Right atrium auricular region (tissue), 2 donors: ENCODE measurements around the gene RFTN1. TPM values are rescaled to one million over a fixed set of nuclear protein-coding genes. Genes with fewer than 3 reads are reported as not detected.
A peak's percentile ranks its signal among the peaks of the same experiment; 100 is the strongest.

ENCODE experiments used
- DNase-seq: peaks from one replicate; pipeline ENCODE4 v3.0.0-alpha.2; 2019; ENCODE audit warnings: low spot score
- H3K27ac ChIP-seq, 2 donors: fragments of 200-600 bp; sonication (generic); 1 replicate in 1 of 2; 2 replicates in 1 of 2; pipeline ENCODE4 v1.5.1; 2016 to 2019
- H3K27me3 ChIP-seq, 2 donors: fragments of 200-600 bp; sonication (generic); one replicate each; pipeline versions ENCODE4 v1.5.1 to v1.6.0; 2017 to 2019
- H3K36me3 ChIP-seq: fragments of 200-600 bp; sonication (generic); one replicate; pipeline ENCODE4 v1.5.1; 2016
- H3K4me1 ChIP-seq, 2 donors: fragments of 200-600 bp; sonication (generic); one replicate each; pipeline versions ENCODE4 v1.5.1 to v1.6.0; 2017 to 2019
- H3K4me3 ChIP-seq, 2 donors: fragments of 200-600 bp; sonication (generic); 1 replicate in 1 of 2; 2 replicates in 1 of 2; pipeline ENCODE4 v1.5.1; 2017 to 2019; ENCODE audit warnings: mild to moderate bottlenecking in 1 of 2, moderate library complexity in 1 of 2
- H3K9me3 ChIP-seq, 2 donors: fragments of 200-600 bp; sonication (generic); one replicate each; pipeline ENCODE4 v1.5.1; 2019
- CTCF ChIP-seq, 2 donors: fragments of 200-600 bp; sonication (generic); IDR thresholded peaks; one replicate each; pipeline ENCODE4 v1.5.1; 2019; ENCODE audit warnings: antibody characterized with exemption in 2 of 2
- total RNA-seq, 2 donors: library from RNA; depleted of rRNA; stranded (reverse); fragments of >200 nt; gene quantifications; one replicate each; pipeline ENCODE4 v1.1.0, GENCODE V29; 2016

The RFTN1 gene
- total RNA-seq, 2 donors from 2014 or later = 15.9 to 33.6 TPM

GRCh38 chr3:16468336-16469098 is 45.0 kb downstream of the RFTN1 start:
- H3K27me3 ChIP-seq = no peaks in the 10 kb centered on the region
- peaks cover 0 to 29% of the 10 kb centered on the region in 2 donors for H3K4me1 ChIP-seq
- no peaks in the 10 kb centered on the region for H3K36me3 ChIP-seq
- H3K27ac ChIP-seq = peak overlapping the region; percentile 20 to 50
- no peak overlapping the region for H3K4me3 ChIP-seq
- DNase-seq = no peak
- peaks cover 0 to 4% of the 10 kb centered on the region in 2 donors for H3K9me3 ChIP-seq
- TF ChIP-seq CTCF (IDR thresholded peaks at IDR 0.05) = no peak

- Histone ChIP-seq H3K4me1 (peaks cover 0 to 29% of the 10 kb centered on the region in 2 donors), H3K36me3 (no peaks in the 10 kb centered on the region), H3K27me3 (no peaks in the 10 kb centered on the region), H3K9me3 (peaks cover 0 to 4% of the 10 kb centered on the region in 2 donors), H3K4me3 (no peak overlapping the region), H3K27ac (peak overlapping the region; percentile 20 to 50)
- no peak for TF ChIP-seq CTCF (IDR thresholded peaks at IDR 0.05)
- no peak for DNase-seq
These were observed 45.5 kb downstream of the RFTN1 start for GRCh38 chr3:16468002-16468335.

- Histone ChIP-seq H3K4me1 (peaks cover 0 to 29% of the 10 kb centered on the region in 2 donors), H3K4me3 (no peak overlapping the region), H3K9me3 (peaks cover 0 to 4% of the 10 kb centered on the region in 2 donors), H3K27me3 (no peaks in the 10 kb centered on the region), H3K27ac (no peak overlapping the region), H3K36me3 (no peaks in the 10 kb centered on the region)
- no peak for TF ChIP-seq CTCF (IDR thresholded peaks at IDR 0.05)
- no peak for DNase-seq
These were observed 46.1 kb downstream of the RFTN1 start for GRCh38 chr3:16467393-16467792.

GRCh38 chr3:16466822-16467221 is 46.7 kb downstream of the RFTN1 start:
- no peak for DNase-seq
- H3K4me1 ChIP-seq = peaks cover 0 to 24% of the 10 kb centered on the region in 2 donors
- H3K27me3 ChIP-seq = no peaks in the 10 kb centered on the region
- TF ChIP-seq CTCF (IDR thresholded peaks at IDR 0.05) = no peak
- H3K27ac ChIP-seq = no peak overlapping the region
- H3K36me3 ChIP-seq = no peaks in the 10 kb centered on the region
- no peak overlapping the region for H3K4me3 ChIP-seq
- peaks cover 0 to 4% of the 10 kb centered on the region in 2 donors for H3K9me3 ChIP-seq

GRCh38 chr3:16464511-16465148 is 48.9 kb downstream of the RFTN1 start:
- Histone ChIP-seq H3K36me3 (no peaks in the 10 kb centered on the region), H3K27ac (no peak overlapping the region), H3K4me3 (no peak overlapping the region)

More at GRCh38 chr3:16464511-16465148, 48.9 kb downstream of the RFTN1 start:
- no peak for DNase-seq
- TF ChIP-seq CTCF (IDR thresholded peaks at IDR 0.05) = no peak
- Histone ChIP-seq H3K4me1 (peaks cover 0 to 22% of the 10 kb centered on the region in 2 donors), H3K27me3 (no peaks in the 10 kb centered on the region), H3K9me3 (no peaks in the 10 kb centered on the region)
